Upper lobe of left lung (tissue), 6 donors: ENCODE measurements around the gene IFT88. TPM values are rescaled to one million over a fixed set of nuclear protein-coding genes. Genes with fewer than 3 reads are reported as not detected.

Experiments used
- ATAC-seq, 2 donors: fragments of 200-7000 bp; cut with Tn5 transposase; one replicate each; pipeline ENCODE4 v1.9.1; 2022; ENCODE audit warnings: mild to moderate bottlenecking in 2 of 2, moderate library complexity in 2 of 2; ENCODE audit not compliant: low FRiP score in 2 of 2
- DNase-seq, 2 donors: peaks; one replicate each; pipeline ENCODE4 v3.0.0-alpha.2; 2019 to 2020
- H3K27ac ChIP-seq, 4 donors: fragments of 200-600 bp; sonication (generic); one replicate each; pipeline ENCODE4 v1.5.1; 2016 to 2019
- H3K27me3 ChIP-seq, 4 donors: fragments of 200-600 bp; sonication (generic); one replicate each; pipeline ENCODE4 v1.5.1; 2017 to 2019
- H3K36me3 ChIP-seq, 4 donors: fragments of 200-600 bp; sonication (generic); one replicate each; pipeline ENCODE4 v1.5.1; 2016 to 2019
- H3K4me1 ChIP-seq, 4 donors: fragments of 200-600 bp; sonication (generic); one replicate each; pipeline ENCODE4 v1.5.1; 2018 to 2019
- H3K4me3 ChIP-seq, 4 donors: fragments of 200-600 bp; sonication (generic); one replicate each; pipeline ENCODE4 v1.5.1; 2017 to 2019; ENCODE audit warnings: mild to moderate bottlenecking in 2 of 4, moderate library complexity in 1 of 4
- H3K9me3 ChIP-seq, 4 donors: fragments of 200-600 bp; sonication (generic); one replicate each; pipeline ENCODE4 v1.5.1; 2018 to 2019
- CTCF ChIP-seq, 6 experiments: fragments of 450-650 bp in 4 of 6; fragments of 200-600 bp in 2 of 6; sonication (generic) in 2 of 6; IDR thresholded peaks; one replicate each; pipeline ENCODE4 v1.5.1; 2016 to 2019; ENCODE audit warnings: antibody characterized with exemption in 6 of 6
- EP300 ChIP-seq, 4 donors: sonication (generic); formaldehyde crosslinking; IDR thresholded peaks; one replicate each; pipeline ENCODE4 v1.5.1; 2017; ENCODE audit warnings: antibody characterized with exemption in 4 of 4, control low read depth in 2 of 4
- POLR2A ChIP-seq, 4 donors: fragments of 450-650 bp; IDR thresholded peaks; one replicate each; pipeline ENCODE4 v1.5.1; 2016 to 2017; ENCODE audit warnings: antibody characterized with exemption in 4 of 4, mild to moderate bottlenecking in 2 of 4
- POLR2AphosphoS5 ChIP-seq, 2 donors: sonication (generic); formaldehyde crosslinking; IDR thresholded peaks; one replicate each; pipeline ENCODE4 v1.5.1; 2017; ENCODE audit warnings: antibody characterized with exemption in 2 of 2
- WGBS, 2 donors: methylation state at CpG; one replicate each; pipeline ENCODE4 v1.1.5; 2017 to 2018; 5-methylcytosine and 5-hydroxymethylcytosine counted together
- total RNA-seq, 6 donors: library from RNA; depleted of rRNA in 4 of 6; stranded (reverse); fragments of >200 nt in 4 of 6; gene quantifications; one replicate each; pipeline versions ENCODE4 v1.1.0 to v1.2.1, GENCODE V29; 2016 to 2021
- donor health status: DM: no; HTN: no; CAD: no; lungs with moderate emphysema.
- donor health status: DM: no; HTN: yes; CAD: no; lungs with severe emphysema.

The IFT88 gene
- total RNA-seq, 6 donors from 2014 or later: 5.5 to 55.5 (median 15.5) TPM

DNA sequence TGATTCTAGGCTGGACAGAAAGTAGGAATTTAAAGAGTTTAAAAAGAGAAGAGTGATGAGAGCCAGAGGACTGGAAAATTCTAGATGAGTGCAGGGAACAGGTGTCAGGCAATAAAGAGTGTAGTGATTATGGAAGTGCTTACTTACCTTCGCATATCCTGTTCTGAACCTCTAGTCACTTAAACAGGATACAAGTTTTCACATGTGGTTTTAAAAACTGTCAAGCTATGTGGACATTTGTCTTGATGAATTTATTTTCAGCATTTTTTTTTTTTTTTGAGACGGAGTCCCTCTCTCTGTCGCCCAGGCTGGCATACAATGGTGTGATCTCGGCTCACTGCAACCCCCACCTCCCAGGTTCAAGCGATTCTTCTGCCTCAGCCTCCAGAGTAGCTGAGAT is 102.2 kb downstream of the IFT88 start:
- WGBS, 2 donors: 59 to 81% methylated on average over 5 of the region's 5 CpGs
- no peaks in the 10 kb centered on the region for H3K9me3 ChIP-seq
- DNase-seq: no peak
- H3K27me3 ChIP-seq: no peaks in the 10 kb centered on the region
- TF ChIP-seq POLR2A (IDR thresholded peaks at IDR 0.05) (no peak), POLR2AphosphoS5 (IDR thresholded peaks at IDR 0.05) (no peak), CTCF (IDR thresholded peaks at IDR 0.05) (no peak), EP300 (IDR thresholded peaks at IDR 0.05) (no peak)
- H3K36me3 ChIP-seq: peaks cover 0 to 7% (median 3%) of the 10 kb centered on the region in 4 donors
- no peak overlapping the region for H3K27ac ChIP-seq
- H3K4me3 ChIP-seq: no peak overlapping the region
- no peak for ATAC-seq
- no peaks in the 10 kb centered on the region for H3K4me1 ChIP-seq

- Histone ChIP-seq H3K27ac (no peak overlapping the region), H3K9me3 (no peaks in the 10 kb centered on the region), H3K27me3 (no peaks in the 10 kb centered on the region), H3K36me3 (peaks cover 0 to 10% (median 0%) of the 10 kb centered on the region in 4 donors), H3K4me1 (no peaks in the 10 kb centered on the region), H3K4me3 (no peak overlapping the region)
- TF ChIP-seq CTCF (IDR thresholded peaks at IDR 0.05) (no peak), EP300 (IDR thresholded peaks at IDR 0.05) (no peak), POLR2A (IDR thresholded peaks at IDR 0.05) (no peak), POLR2AphosphoS5 (IDR thresholded peaks at IDR 0.05) (no peak)
- peak in 1 of 2 donors; percentile 25 for ATAC-seq
- no peak for DNase-seq
- WGBS, 2 donors: 100% methylated on average over 1 of the region's 1 CpG
Measured at GRCh38 chr13:20671789-20672188, 104.8 kb downstream of the IFT88 start.

- 29 to 48% methylated on average over 2 of the region's 2 CpGs for WGBS, 2 donors
- Histone ChIP-seq H3K36me3 (peaks cover 0 to 10% (median 0%) of the 10 kb centered on the region in 4 donors), H3K27ac (no peak overlapping the region), H3K27me3 (no peaks in the 10 kb centered on the region), H3K4me3 (no peak overlapping the region), H3K4me1 (no peaks in the 10 kb centered on the region), H3K9me3 (no peaks in the 10 kb centered on the region)
- DNase-seq: no peak
- TF ChIP-seq POLR2AphosphoS5 (IDR thresholded peaks at IDR 0.05) (no peak), POLR2A (IDR thresholded peaks at IDR 0.05) (no peak), CTCF (IDR thresholded peaks at IDR 0.05) (no peak), EP300 (IDR thresholded peaks at IDR 0.05) (no peak)
- no peak for ATAC-seq
Measured at GRCh38 chr13:20672772-20673171, 105.8 kb downstream of the IFT88 start.

DNA sequence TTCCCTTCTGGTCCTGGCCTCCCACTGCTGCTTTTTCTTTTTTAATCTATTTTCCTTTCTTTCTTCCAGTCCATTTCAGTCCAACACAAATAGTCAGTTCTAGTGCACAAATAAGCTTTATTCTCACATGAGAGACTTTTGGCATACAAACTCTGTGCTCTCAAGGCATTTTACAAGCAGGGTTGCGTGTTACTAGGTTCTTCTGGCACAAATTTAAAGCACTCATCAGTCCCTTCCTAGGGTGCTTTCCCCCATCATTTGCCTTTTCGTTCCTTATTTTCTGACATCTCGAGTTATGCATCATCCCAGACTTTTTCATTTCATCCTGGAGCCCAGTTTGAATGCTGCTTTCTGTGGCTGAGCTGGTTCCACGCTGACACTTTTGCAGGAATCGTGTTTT is 106.8 kb downstream of the IFT88 start:
- 81 to 88% methylated on average over 5 of the region's 5 CpGs for WGBS, 2 donors

More for the DNA sequence above, 106.8 kb downstream of the IFT88 start:
- peaks cover 0 to 10% (median 0%) of the 10 kb centered on the region in 4 donors for H3K36me3 ChIP-seq
- H3K4me1 ChIP-seq: no peaks in the 10 kb centered on the region
- TF ChIP-seq POLR2AphosphoS5 (IDR thresholded peaks at IDR 0.05) (no peak), POLR2A (IDR thresholded peaks at IDR 0.05) (no peak), EP300 (IDR thresholded peaks at IDR 0.05) (no peak), CTCF (IDR thresholded peaks at IDR 0.05) (no peak)
- H3K27ac ChIP-seq: no peak overlapping the region
- H3K9me3 ChIP-seq: no peaks in the 10 kb centered on the region
- ATAC-seq (no peak), DNase-seq (no peak)
- no peak overlapping the region for H3K4me3 ChIP-seq
- H3K27me3 ChIP-seq: no peaks in the 10 kb centered on the region
